Measurements from ENCODE around the gene MAPKAPK3.
"Not testable (repeated sequence)": the region's sequence is repeated elsewhere in the genome, so short reads cannot be mapped to it uniquely, and the experiment has no call there.

The MAPKAPK3 gene

GRCh38 chr3:50658831-50659230 is 41.9 kb downstream of the MAPKAPK3 start:
- Histone ChIP-seq H3K27me3 (ENCODE audit: control insufficient read depth in 5 of 5, insufficient read depth in 4 of 5, low read length in 5 of 5) (peaks cover 0 to 4% (median 3%) of the 10 kb centered on the region in 5 donors), H3K9ac (ENCODE audit: low read length in 5 of 5) (no peak overlapping the region), H3K36me3 (ENCODE audit: control insufficient read depth in 5 of 5, insufficient read depth in 5 of 5, low read length in 5 of 5) (no peaks in the 10 kb centered on the region), H3K27ac (ENCODE audit: low read depth, low read length) (no peak overlapping the region), H3K4me3 (ENCODE audit: low read depth in 1 of 5, low read length in 5 of 5) (no peak overlapping the region), H3K9me3 (ENCODE audit: control insufficient read depth in 5 of 5, low read length in 5 of 5) (no peaks in the 10 kb centered on the region), H3K4me1 (ENCODE audit: control insufficient read depth in 5 of 5, insufficient read depth in 5 of 5, low read length in 5 of 5) (peaks cover 0 to 4% (median 0%) of the 10 kb centered on the region in 5 donors)

GRCh38 chr3:50660386-50660785 is 43.4 kb downstream of the MAPKAPK3 start:
- H3K9ac ChIP-seq (ENCODE audit: low read length in 5 of 5): no peak overlapping the region
- no peak overlapping the region for H3K4me3 ChIP-seq (ENCODE audit: low read depth in 1 of 5, low read length in 5 of 5)
- peaks cover 0 to 4% (median 3%) of the 10 kb centered on the region in 5 donors for H3K27me3 ChIP-seq (ENCODE audit: control insufficient read depth in 5 of 5, insufficient read depth in 4 of 5, low read length in 5 of 5)
- H3K27ac ChIP-seq (ENCODE audit: low read depth, low read length): no peak overlapping the region
- peaks cover 0 to 4% (median 0%) of the 10 kb centered on the region in 5 donors for H3K4me1 ChIP-seq (ENCODE audit: control insufficient read depth in 5 of 5, insufficient read depth in 5 of 5, low read length in 5 of 5)
- H3K9me3 ChIP-seq (ENCODE audit: control insufficient read depth in 5 of 5, low read length in 5 of 5): no peaks in the 10 kb centered on the region
- no peaks in the 10 kb centered on the region for H3K36me3 ChIP-seq (ENCODE audit: control insufficient read depth in 5 of 5, insufficient read depth in 5 of 5, low read length in 5 of 5)

- Histone ChIP-seq H3K4me1 (ENCODE audit: control insufficient read depth in 5 of 5, insufficient read depth in 5 of 5, low read length in 5 of 5) (peaks cover 0 to 4% (median 0%) of the 10 kb centered on the region in 5 donors), H3K27ac (ENCODE audit: low read depth, low read length) (no peak overlapping the region), H3K4me3 (ENCODE audit: low read depth in 1 of 5, low read length in 5 of 5) (no peak overlapping the region), H3K27me3 (ENCODE audit: control insufficient read depth in 5 of 5, insufficient read depth in 4 of 5, low read length in 5 of 5) (peaks cover 0 to 4% (median 3%) of the 10 kb centered on the region in 5 donors), H3K9ac (ENCODE audit: low read length in 5 of 5) (no peak overlapping the region), H3K9me3 (ENCODE audit: control insufficient read depth in 5 of 5, low read length in 5 of 5) (no peaks in the 10 kb centered on the region), H3K36me3 (ENCODE audit: control insufficient read depth in 5 of 5, insufficient read depth in 5 of 5, low read length in 5 of 5) (no peaks in the 10 kb centered on the region)
Measured at GRCh38 chr3:50661321-50661837, 44.4 kb downstream of the MAPKAPK3 start.

GRCh38 chr3:50662408-50662807 is 45.5 kb downstream of the MAPKAPK3 start:
- no peaks in the 10 kb centered on the region for H3K9me3 ChIP-seq (ENCODE audit: control insufficient read depth in 5 of 5, low read length in 5 of 5)
- H3K9ac ChIP-seq (ENCODE audit: low read length in 5 of 5): no peak overlapping the region
- peaks cover 0 to 4% (median 0%) of the 10 kb centered on the region in 5 donors for H3K4me1 ChIP-seq (ENCODE audit: control insufficient read depth in 5 of 5, insufficient read depth in 5 of 5, low read length in 5 of 5)
- no peaks in the 10 kb centered on the region for H3K36me3 ChIP-seq (ENCODE audit: control insufficient read depth in 5 of 5, insufficient read depth in 5 of 5, low read length in 5 of 5)
- peaks cover 0 to 3% (median 0%) of the 10 kb centered on the region in 5 donors for H3K27me3 ChIP-seq (ENCODE audit: control insufficient read depth in 5 of 5, insufficient read depth in 4 of 5, low read length in 5 of 5)
- H3K27ac ChIP-seq (ENCODE audit: low read depth, low read length): no peak overlapping the region
- H3K4me3 ChIP-seq (ENCODE audit: low read depth in 1 of 5, low read length in 5 of 5): no peak overlapping the region

- no peak overlapping the region for H3K4me3 ChIP-seq (ENCODE audit: low read depth in 1 of 5, low read length in 5 of 5)
- no peak overlapping the region for H3K27ac ChIP-seq (ENCODE audit: low read depth, low read length)
- H3K4me1 ChIP-seq (ENCODE audit: control insufficient read depth in 5 of 5, insufficient read depth in 5 of 5, low read length in 5 of 5): peaks cover 0 to 4% (median 0%) of the 10 kb centered on the region in 5 donors
- H3K27me3 ChIP-seq (ENCODE audit: control insufficient read depth in 5 of 5, insufficient read depth in 4 of 5, low read length in 5 of 5): no peaks in the 10 kb centered on the region
- no peaks in the 10 kb centered on the region for H3K9me3 ChIP-seq (ENCODE audit: control insufficient read depth in 5 of 5, low read length in 5 of 5)
- no peaks in the 10 kb centered on the region for H3K36me3 ChIP-seq (ENCODE audit: control insufficient read depth in 5 of 5, insufficient read depth in 5 of 5, low read length in 5 of 5)
- H3K9ac ChIP-seq (ENCODE audit: low read length in 5 of 5): no peak overlapping the region
Measured at GRCh38 chr3:50665081-50665840, 48.3 kb downstream of the MAPKAPK3 start.

GRCh38 chr3:50665841-50666115 is 48.8 kb downstream of the MAPKAPK3 start:
- not testable (repeated sequence) for H3K36me3 ChIP-seq (ENCODE audit: control insufficient read depth in 5 of 5, insufficient read depth in 5 of 5, low read length in 5 of 5); H3K4me1 ChIP-seq (ENCODE audit: control insufficient read depth in 5 of 5, insufficient read depth in 5 of 5, low read length in 5 of 5); H3K4me3 ChIP-seq (ENCODE audit: low read depth in 1 of 5, low read length in 5 of 5); H3K9me3 ChIP-seq (ENCODE audit: control insufficient read depth in 5 of 5, low read length in 5 of 5); H3K27ac ChIP-seq (ENCODE audit: low read depth, low read length); H3K27me3 ChIP-seq (ENCODE audit: control insufficient read depth in 5 of 5, insufficient read depth in 4 of 5, low read length in 5 of 5); H3K9ac ChIP-seq (ENCODE audit: low read length in 5 of 5)

GRCh38 chr3:50666837-50667236 is 49.9 kb downstream of the MAPKAPK3 start:
- H3K36me3 ChIP-seq (ENCODE audit: control insufficient read depth in 5 of 5, insufficient read depth in 5 of 5, low read length in 5 of 5): no peaks in the 10 kb centered on the region
- H3K27ac ChIP-seq (ENCODE audit: low read depth, low read length): no peak overlapping the region
- H3K4me1 ChIP-seq (ENCODE audit: control insufficient read depth in 5 of 5, insufficient read depth in 5 of 5, low read length in 5 of 5): peaks cover 0 to 4% (median 0%) of the 10 kb centered on the region in 5 donors
- no peak overlapping the region for H3K4me3 ChIP-seq (ENCODE audit: low read depth in 1 of 5, low read length in 5 of 5)
- H3K27me3 ChIP-seq (ENCODE audit: control insufficient read depth in 5 of 5, insufficient read depth in 4 of 5, low read length in 5 of 5): no peaks in the 10 kb centered on the region
- no peaks in the 10 kb centered on the region for H3K9me3 ChIP-seq (ENCODE audit: control insufficient read depth in 5 of 5, low read length in 5 of 5)
- no peak overlapping the region for H3K9ac ChIP-seq (ENCODE audit: low read length in 5 of 5)

- Histone ChIP-seq H3K36me3 (ENCODE audit: control insufficient read depth in 5 of 5, insufficient read depth in 5 of 5, low read length in 5 of 5) (no peaks in the 10 kb centered on the region), H3K4me3 (ENCODE audit: low read depth in 1 of 5, low read length in 5 of 5) (no peak overlapping the region), H3K27ac (ENCODE audit: low read depth, low read length) (no peak overlapping the region), H3K9me3 (ENCODE audit: control insufficient read depth in 5 of 5, low read length in 5 of 5) (no peaks in the 10 kb centered on the region), H3K9ac (ENCODE audit: low read length in 5 of 5) (no peak overlapping the region), H3K27me3 (ENCODE audit: control insufficient read depth in 5 of 5, insufficient read depth in 4 of 5, low read length in 5 of 5) (peaks cover 3 to 20% (median 9%) of the 10 kb centered on the region in 5 donors), H3K4me1 (ENCODE audit: control insufficient read depth in 5 of 5, insufficient read depth in 5 of 5, low read length in 5 of 5) (peaks cover 0 to 11% (median 7%) of the 10 kb centered on the region in 5 donors)
Measured at GRCh38 chr3:50671331-50671730, 54.4 kb downstream of the MAPKAPK3 start.

- H3K9me3 ChIP-seq (ENCODE audit: control insufficient read depth in 5 of 5, low read length in 5 of 5): no peaks in the 10 kb centered on the region
- no peak overlapping the region for H3K27ac ChIP-seq (ENCODE audit: low read depth, low read length)
- peaks cover 0 to 11% (median 7%) of the 10 kb centered on the region in 5 donors for H3K4me1 ChIP-seq (ENCODE audit: control insufficient read depth in 5 of 5, insufficient read depth in 5 of 5, low read length in 5 of 5)
- H3K9ac ChIP-seq (ENCODE audit: low read length in 5 of 5): no peak overlapping the region
- no peak overlapping the region for H3K4me3 ChIP-seq (ENCODE audit: low read depth in 1 of 5, low read length in 5 of 5)
- H3K36me3 ChIP-seq (ENCODE audit: control insufficient read depth in 5 of 5, insufficient read depth in 5 of 5, low read length in 5 of 5): no peaks in the 10 kb centered on the region
- peaks cover 6 to 31% (median 17%) of the 10 kb centered on the region in 5 donors for H3K27me3 ChIP-seq (ENCODE audit: control insufficient read depth in 5 of 5, insufficient read depth in 4 of 5, low read length in 5 of 5)
Measured at GRCh38 chr3:50672656-50673055, 55.7 kb downstream of the MAPKAPK3 start.

- Histone ChIP-seq H3K9ac (ENCODE audit: low read length in 5 of 5) (no peak overlapping the region), H3K4me3 (ENCODE audit: low read depth in 1 of 5, low read length in 5 of 5) (no peak overlapping the region), H3K36me3 (ENCODE audit: control insufficient read depth in 5 of 5, insufficient read depth in 5 of 5, low read length in 5 of 5) (no peaks in the 10 kb centered on the region), H3K9me3 (ENCODE audit: control insufficient read depth in 5 of 5, low read length in 5 of 5) (no peaks in the 10 kb centered on the region), H3K27me3 (ENCODE audit: control insufficient read depth in 5 of 5, insufficient read depth in 4 of 5, low read length in 5 of 5) (peaks cover 13 to 39% (median 24%) of the 10 kb centered on the region in 5 donors), H3K4me1 (ENCODE audit: control insufficient read depth in 5 of 5, insufficient read depth in 5 of 5, low read length in 5 of 5) (peaks cover 0 to 11% (median 7%) of the 10 kb centered on the region in 5 donors), H3K27ac (ENCODE audit: low read depth, low read length) (no peak overlapping the region)
Measured at GRCh38 chr3:50673931-50674330, 57.0 kb downstream of the MAPKAPK3 start.

Measured in subcutaneous abdominal adipose tissue (tissue), 5 donors.